Measurements from ENCODE around the gene SYTL4.
A peak's percentile ranks its signal among the peaks of the same experiment; 100 is the strongest.
"Not testable (repeated sequence)": the region's sequence is repeated elsewhere in the genome, so short reads cannot be mapped to it uniquely, and the experiment has no call there.

Gene SYTL4

GRCh38 chrX:100731441-100732281, at the start of gene SYTL4:
SYTL4 (minus strand) TSS chrX:100732121; CDS start chrX:100702037, 30,084 bp downstream.
- no peak for FAIRE-seq

GRCh38 chrX:100769439-100769838, 37.5 kb upstream of the SYTL4 start:
- FAIRE-seq: not testable (repeated sequence)

- peak; percentile 88 for FAIRE-seq
Observed at GRCh38 chrX:100768679-100769338, 36.9 kb upstream of the SYTL4 start.

- FAIRE-seq: no peak
Observed at GRCh38 chrX:100750883-100751282, 19.0 kb upstream of the SYTL4 start.

- FAIRE-seq: no peak
Observed at GRCh38 chrX:100748108-100748507, 16.2 kb upstream of the SYTL4 start.

- FAIRE-seq: no peak
Observed at GRCh38 chrX:100747703-100748102, 15.8 kb upstream of the SYTL4 start.

- FAIRE-seq: no peak
Observed at GRCh38 chrX:100747090-100747489, 15.2 kb upstream of the SYTL4 start.

- FAIRE-seq: no peak
Observed at GRCh38 chrX:100745806-100746537, 14.1 kb upstream of the SYTL4 start.

GRCh38 chrX:100745205-100745604, 13.3 kb upstream of the SYTL4 start:
- FAIRE-seq: no peak

- no peak for FAIRE-seq
Observed at GRCh38 chrX:100743009-100743607, 11.2 kb upstream of the SYTL4 start.

- FAIRE-seq: not testable (repeated sequence)
Observed at GRCh38 chrX:100724006-100724405, 7.9 kb downstream of the SYTL4 start.

GRCh38 chrX:100721328-100721727, 10.6 kb downstream of the SYTL4 start:
- no peak for FAIRE-seq

GRCh38 chrX:100720301-100720700, 11.6 kb downstream of the SYTL4 start:
- no peak for FAIRE-seq

- no peak for FAIRE-seq
Observed at GRCh38 chrX:100719139-100719538, 12.8 kb downstream of the SYTL4 start.

- FAIRE-seq: no peak
Observed at GRCh38 chrX:100717363-100717762, 14.6 kb downstream of the SYTL4 start.

GRCh38 chrX:100710816-100711215, 21.1 kb downstream of the SYTL4 start:
- FAIRE-seq: no peak

- FAIRE-seq: no peak
Observed at GRCh38 chrX:100704581-100705203, 27.2 kb downstream of the SYTL4 start.

- FAIRE-seq: no peak
Observed at GRCh38 chrX:100700809-100701208, 31.1 kb downstream of the SYTL4 start.

- no peak for FAIRE-seq
Observed at GRCh38 chrX:100698551-100698950, 33.4 kb downstream of the SYTL4 start.

- FAIRE-seq: no peak
Observed at GRCh38 chrX:100696699-100697351, 35.1 kb downstream of the SYTL4 start.

GRCh38 chrX:100695991-100696390, 35.9 kb downstream of the SYTL4 start:
- no peak for FAIRE-seq

GRCh38 chrX:100695302-100695701, 36.6 kb downstream of the SYTL4 start:
- no peak for FAIRE-seq
